Endothelial cell (in vitro differentiated cells): ENCODE measurements around the gene PFDN1. TPM values are rescaled to one million over a fixed set of nuclear protein-coding genes. Genes with fewer than 3 reads are reported as not detected.

Source experiments
- DNase-seq: peaks from one replicate; pipeline ENCODE4 v3.0.0; 2021; ENCODE audit warnings: low spot score
- H3K27ac Mint-ChIP-seq: one replicate; pipeline ENCODE4 v1.8.0; 2021; ENCODE audit warnings: mixed read lengths, inconsistent platforms; ENCODE audit not compliant: unreplicated experiment
- H3K27me3 Mint-ChIP-seq: one replicate; pipeline ENCODE4 v1.8.0; 2021; ENCODE audit warnings: mild to moderate bottlenecking, moderate library complexity, mixed read lengths, inconsistent platforms; ENCODE audit not compliant: unreplicated experiment
- H3K36me3 Mint-ChIP-seq: one replicate; pipeline ENCODE4 v1.8.0; 2021; ENCODE audit warnings: mild to moderate bottlenecking, low read depth, mixed read lengths, inconsistent platforms; ENCODE audit not compliant: unreplicated experiment
- H3K4me1 Mint-ChIP-seq: one replicate; pipeline ENCODE4 v1.8.0; 2021; ENCODE audit warnings: mild to moderate bottlenecking, mixed read lengths, inconsistent platforms; ENCODE audit not compliant: unreplicated experiment
- H3K4me3 Mint-ChIP-seq: one replicate; pipeline ENCODE4 v1.8.0; 2021; ENCODE audit warnings: mild to moderate bottlenecking, mixed read lengths, inconsistent platforms; ENCODE audit not compliant: unreplicated experiment
- H3K9me3 Mint-ChIP-seq: one replicate; pipeline ENCODE4 v1.8.0; 2021; ENCODE audit warnings: mixed read lengths, inconsistent platforms; ENCODE audit not compliant: unreplicated experiment
- CTCF ChIP-seq: fragments of 200-600 bp; sonication (generic); IDR thresholded peaks from one replicate; pipeline ENCODE4 v1.5.0; 2021; ENCODE audit warnings: antibody characterized with exemption; ENCODE audit not compliant: unreplicated experiment
- total RNA-seq: library from RNA; stranded (reverse); fragmentation: NEBNext Ultra II Directional; extraction: Animal tissue kit (Norgen Biotek cat#: 25700); gene quantifications from one replicate; pipeline ENCODE4 v1.2.1, GENCODE V29; 2021; ENCODE audit not compliant: unreplicated experiment

Gene PFDN1
- total RNA-seq, 1 donor from 2014 or later = 86.2 TPM

- TF ChIP-seq CTCF = no peak
- Mint-ChIP-seq H3K27me3 (peaks cover 16% of the 10 kb centered on the region), H3K9me3 (no peaks in the 10 kb centered on the region), H3K36me3 (peaks cover 3% of the 10 kb centered on the region), H3K4me3 (no peak overlapping the region), H3K4me1 (peaks cover 55% of the 10 kb centered on the region), H3K27ac (no peak overlapping the region)
- DNase-seq = no peak
Measured at GRCh38 chr5:140324617-140325241, 21.8 kb upstream of the PFDN1 start.

GRCh38 chr5:140324041-140324600 lies 21.2 kb upstream of the PFDN1 start:
- Mint-ChIP-seq H3K9me3 (no peaks in the 10 kb centered on the region), H3K27ac (peak overlapping the region; percentile 9), H3K36me3 (peaks cover 3% of the 10 kb centered on the region), H3K27me3 (peaks cover 13% of the 10 kb centered on the region), H3K4me3 (no peak overlapping the region), H3K4me1 (peaks cover 53% of the 10 kb centered on the region)
- TF ChIP-seq CTCF = no peak
- DNase-seq = no peak

GRCh38 chr5:140322751-140323731 lies 20.1 kb upstream of the PFDN1 start:
- H3K27me3 Mint-ChIP-seq = peaks cover 9% of the 10 kb centered on the region
- H3K4me1 Mint-ChIP-seq = peaks cover 48% of the 10 kb centered on the region
- TF ChIP-seq CTCF = no peak
- peaks cover 3% of the 10 kb centered on the region for H3K36me3 Mint-ChIP-seq
- no peak overlapping the region for H3K4me3 Mint-ChIP-seq
- H3K27ac Mint-ChIP-seq = no peak overlapping the region
- DNase-seq = no peak
- no peaks in the 10 kb centered on the region for H3K9me3 Mint-ChIP-seq

- Mint-ChIP-seq H3K9me3 (no peaks in the 10 kb centered on the region), H3K4me1 (peaks cover 38% of the 10 kb centered on the region), H3K27ac (peak overlapping the region; percentile 39), H3K27me3 (peaks cover 9% of the 10 kb centered on the region), H3K4me3 (no peak overlapping the region), H3K36me3 (peaks cover under 1% of the 10 kb centered on the region)
- DNase-seq = no peak
- no peak for TF ChIP-seq CTCF
Measured at GRCh38 chr5:140321796-140322195, 18.9 kb upstream of the PFDN1 start.
